CMK (cell line): ENCODE results near the gene C1QBP.
"Not testable (repeated sequence)": the region's sequence is repeated elsewhere in the genome, so short reads cannot be mapped to it uniquely, and the experiment has no call there.

ENCODE experiments used
- DNase-seq: peaks from one replicate; pipeline ENCODE4 v3.0.0-alpha.2; 2010; ENCODE audit warnings: low read depth

C1QBP gene

GRCh38 chr17:5431949-5432556, 6.9 kb downstream of the C1QBP start:
- DNase-seq = no peak

DNA sequence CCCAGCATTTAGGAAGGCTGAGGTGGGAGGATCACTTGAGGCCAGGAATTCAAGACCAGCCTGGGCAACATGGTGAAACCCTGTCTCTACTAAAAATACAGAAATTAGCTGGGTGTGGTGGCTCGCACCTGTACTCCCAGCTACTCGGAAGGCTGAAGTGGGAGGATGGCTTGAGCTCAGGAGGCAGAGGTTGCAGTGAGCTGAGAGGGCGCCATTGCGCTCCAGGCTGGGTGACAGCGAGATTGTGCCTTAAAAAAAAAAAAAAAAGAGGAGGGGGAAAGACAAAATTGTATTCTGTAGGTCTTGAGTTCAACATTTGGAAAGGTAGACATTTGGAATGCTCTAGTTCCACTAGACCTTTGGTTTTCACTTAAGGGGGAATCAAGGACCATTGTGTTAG, 7.7 kb downstream of the C1QBP start:
- DNase-seq = not testable (repeated sequence)

GRCh38 chr17:5430413-5430999, 8.4 kb downstream of the C1QBP start:
- DNase-seq = no peak

DNA sequence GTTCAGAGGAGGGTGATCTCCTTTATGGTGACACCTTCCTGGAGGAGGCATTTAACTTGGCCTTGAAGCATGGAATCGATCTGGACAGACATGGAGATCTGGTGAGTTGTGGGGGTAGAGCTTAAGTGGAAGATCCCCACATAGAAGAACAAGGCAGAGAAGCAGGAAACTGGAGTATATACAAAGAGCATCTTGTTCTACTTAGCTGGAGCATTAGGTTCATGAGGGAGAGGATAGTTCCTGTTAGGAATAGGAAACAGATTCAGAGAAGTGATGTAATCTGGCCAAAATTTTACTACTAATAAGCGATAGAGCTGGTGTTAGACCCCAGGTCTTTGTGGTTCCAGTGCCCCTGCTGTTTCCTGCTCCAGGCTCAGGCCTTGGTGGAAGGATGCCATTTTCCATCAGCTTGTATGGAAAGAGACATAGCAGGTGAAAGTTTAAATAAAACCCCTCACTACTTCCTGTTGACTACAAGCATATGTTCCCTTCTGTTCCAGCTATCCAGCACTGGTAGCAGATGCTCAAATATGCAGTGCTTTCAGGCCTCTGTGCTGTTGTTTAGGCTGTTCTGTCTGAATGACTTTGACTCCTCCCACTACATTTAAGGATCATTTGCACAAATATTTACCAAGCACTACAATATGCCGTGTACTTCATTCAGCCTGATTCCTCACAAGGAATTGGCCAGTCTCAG, 9.6 kb downstream of the C1QBP start:
- DNase-seq = no peak

DNA sequence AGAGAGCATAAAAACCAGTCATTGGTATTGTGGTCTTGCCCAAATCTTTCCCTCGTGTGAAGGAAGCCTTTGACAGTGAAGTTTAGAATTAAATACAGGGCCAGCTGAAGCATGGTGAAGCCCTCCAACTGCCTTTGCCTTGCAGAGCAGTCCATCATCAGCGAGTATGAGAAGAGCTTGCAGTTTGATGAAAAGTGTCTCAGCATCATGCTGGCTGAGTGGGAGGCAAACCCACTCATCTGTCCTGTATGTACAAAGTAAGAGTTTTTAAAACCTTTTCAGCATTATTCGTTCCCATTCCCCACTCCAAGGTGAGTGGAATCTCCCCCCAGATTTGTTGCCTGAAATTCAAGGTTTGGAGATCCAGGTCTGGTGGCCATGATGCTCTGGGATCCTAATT, 13.1 kb downstream of the C1QBP start:
- DNase-seq = no peak

- no peak for DNase-seq
Measured at GRCh38 chr17:5424909-5425308, 14.0 kb downstream of the C1QBP start.

GRCh38 chr17:5422505-5422904, 16.4 kb downstream of the C1QBP start:
- no peak for DNase-seq

DNA sequence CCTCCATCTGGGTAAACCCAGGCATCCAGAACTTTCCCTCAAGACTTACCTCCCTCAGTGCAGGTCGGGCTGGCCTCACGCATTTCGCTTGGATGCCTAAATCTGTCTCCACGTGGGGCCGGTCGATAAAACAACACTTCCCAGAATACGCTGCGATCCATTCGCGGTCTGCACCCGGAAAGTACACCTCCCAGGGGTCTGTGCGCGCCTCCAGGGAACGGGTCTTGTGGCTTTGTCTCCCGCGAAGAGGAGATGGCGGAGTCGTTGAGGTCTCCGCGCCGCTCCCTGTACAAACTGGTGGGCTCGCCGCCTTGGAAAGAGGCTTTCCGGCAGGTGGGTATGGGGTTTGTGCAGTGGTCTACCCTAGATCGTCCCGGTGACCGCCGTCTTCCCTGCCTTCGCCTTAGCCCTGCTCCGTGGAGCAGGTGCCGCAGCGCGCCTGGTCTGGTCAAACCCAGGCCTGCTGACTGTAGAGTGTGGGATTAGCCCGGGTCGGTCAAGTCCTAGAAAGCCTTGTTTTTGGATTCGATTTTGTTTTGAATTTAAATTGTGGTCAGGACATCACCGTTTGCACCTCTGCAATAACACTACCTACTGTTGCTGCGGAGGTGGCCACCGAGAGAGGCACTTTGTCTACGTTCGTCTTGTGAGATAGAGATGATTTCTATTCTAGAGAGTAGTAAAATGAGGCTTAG, 18.8 kb downstream of the C1QBP start, which contains the start of gene RPAIN:
Gene RPAIN, plus strand, starts transcription at position 224 of the 695 bp plus-strand sequence. Its CDS starts 29 bp downstream, at position 253.
- DNase-seq = peak; percentile 45

DNA sequence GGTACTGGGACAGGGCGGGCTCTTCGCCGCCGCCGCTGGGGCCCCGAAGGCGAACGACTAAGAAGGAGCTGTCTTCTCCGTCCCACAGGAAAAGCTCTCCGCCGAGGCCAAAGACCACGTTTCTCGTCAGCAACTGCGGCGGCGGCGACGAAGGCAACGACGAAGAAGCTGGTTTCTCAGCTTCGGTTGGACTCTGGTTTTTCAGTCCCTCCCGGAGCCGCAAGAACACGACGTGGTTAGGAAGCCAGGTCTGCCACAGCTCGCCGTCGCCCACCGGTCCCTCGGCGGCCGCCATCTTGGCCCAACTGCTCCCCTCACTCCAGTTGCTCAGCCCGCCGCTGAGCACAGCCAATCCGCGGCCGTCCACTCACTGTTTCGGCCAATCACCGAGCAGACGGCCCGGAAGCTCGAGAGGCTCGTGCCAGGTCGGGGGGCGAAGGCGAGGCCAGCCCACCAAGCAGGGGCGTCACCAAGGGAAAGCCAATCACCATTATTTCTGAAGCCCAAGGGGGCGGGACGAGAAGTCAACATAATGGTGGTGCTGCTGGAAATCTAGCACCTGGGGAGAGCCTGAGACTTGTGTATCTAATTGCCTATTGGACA, 19.5 kb downstream of the C1QBP start, which contains the start of gene NUP88:
Gene NUP88, minus strand, starts transcription at position 307 of the 603 bp plus-strand sequence. Its CDS starts 12 bp downstream, at position 295.
- peak; percentile 66 for DNase-seq

- no peak for DNase-seq
Measured at GRCh38 chr17:5418858-5419355, 20.0 kb downstream of the C1QBP start.

DNA sequence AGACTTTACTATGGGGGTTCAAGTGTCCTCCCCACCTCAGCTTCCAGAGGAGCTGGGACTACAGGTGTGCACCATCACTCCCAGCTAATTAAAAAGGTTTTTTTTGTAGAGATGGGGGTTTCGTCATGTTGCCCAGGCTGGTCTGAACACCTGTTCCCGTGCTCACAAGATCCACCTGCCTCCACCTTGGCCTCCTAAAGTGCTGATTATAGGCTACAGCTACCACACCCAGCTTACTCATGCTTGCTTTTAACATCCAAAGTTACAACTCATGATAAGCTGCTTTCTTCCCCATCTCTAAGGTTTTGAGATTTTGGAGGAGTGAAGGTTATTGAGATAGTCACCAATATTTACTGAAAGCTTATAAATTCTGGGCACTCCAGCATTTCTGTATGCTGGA, 22.1 kb downstream of the C1QBP start:
- no peak for DNase-seq

GRCh38 chr17:5413682-5414081, 25.3 kb downstream of the C1QBP start:
- no peak for DNase-seq

- DNase-seq = no peak
Measured at GRCh38 chr17:5410594-5411272, 28.2 kb downstream of the C1QBP start.

DNA sequence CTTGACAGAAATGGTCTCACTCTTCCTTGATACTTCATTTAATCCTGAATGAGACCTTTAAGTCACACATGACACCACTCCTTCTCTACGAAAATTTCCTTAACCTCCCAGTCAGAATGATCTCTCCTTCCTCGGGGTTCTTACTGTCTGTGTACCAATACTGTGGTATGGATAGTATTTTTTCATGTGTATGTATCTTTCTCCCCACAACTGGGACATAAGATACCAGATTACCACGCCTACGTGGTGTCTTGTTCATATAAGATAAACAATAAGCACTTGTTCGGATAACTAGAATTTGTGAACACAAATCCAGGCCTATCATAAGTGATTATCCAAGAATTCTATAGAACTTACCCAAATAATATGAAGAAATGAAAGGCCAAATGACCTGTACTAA, 30.8 kb downstream of the C1QBP start:
- DNase-seq = no peak

DNA sequence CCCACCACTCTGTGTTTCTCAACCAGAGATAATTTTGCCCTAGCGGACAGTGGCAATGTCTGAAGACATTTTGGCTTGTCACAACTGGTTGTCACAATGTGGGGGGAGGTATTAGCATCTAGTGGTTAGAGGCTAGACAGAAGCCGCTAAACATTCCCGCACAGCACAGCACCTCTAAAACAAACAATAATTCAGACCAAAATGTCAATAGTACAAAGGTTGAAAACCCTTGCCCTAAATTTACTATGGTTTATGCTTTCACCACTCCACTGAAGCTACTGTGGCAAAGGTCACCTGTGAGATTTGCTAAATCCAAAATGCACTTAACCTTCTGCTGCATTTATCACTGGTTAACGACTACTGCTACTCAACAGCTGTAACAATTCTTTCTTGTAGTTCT, 33.6 kb downstream of the C1QBP start:
- no peak for DNase-seq

DNA sequence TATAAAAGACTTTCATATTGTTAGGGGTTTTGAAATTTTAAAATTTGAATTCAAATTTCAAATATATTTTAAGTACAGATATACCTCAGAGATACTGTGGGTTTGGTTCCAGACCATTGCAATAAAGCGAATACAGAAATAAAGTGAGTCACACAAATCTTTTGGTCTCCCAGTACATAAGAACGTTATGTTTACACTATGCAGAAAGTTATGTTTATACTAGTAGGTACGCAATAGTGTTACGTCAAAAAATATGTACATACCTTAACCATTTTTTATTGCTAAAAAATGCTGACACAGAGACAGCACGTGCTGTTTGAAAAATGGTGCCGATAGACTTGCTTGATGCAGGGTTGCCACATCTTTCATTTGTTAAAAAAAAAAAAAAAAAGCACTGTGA, 39.2 kb downstream of the C1QBP start:
- DNase-seq = no peak

DNA sequence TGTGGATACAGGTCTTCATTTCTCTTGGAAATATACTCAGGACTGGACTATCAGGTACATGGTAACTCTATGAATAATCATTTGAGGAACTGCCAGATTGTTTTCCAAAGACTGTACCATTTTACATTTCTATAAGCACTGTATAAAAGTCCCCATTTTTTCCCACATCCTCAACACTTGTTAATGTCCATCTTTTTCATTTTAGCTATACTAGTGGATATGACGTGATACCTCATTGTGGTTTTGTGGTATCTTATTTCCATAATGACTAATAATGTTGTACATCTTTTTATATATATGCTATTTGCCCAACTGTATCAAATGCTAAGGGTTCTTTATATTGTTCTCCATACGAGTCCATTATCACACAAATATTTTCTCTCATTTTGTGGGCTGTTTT, 42.3 kb downstream of the C1QBP start:
- no peak for DNase-seq

DNA sequence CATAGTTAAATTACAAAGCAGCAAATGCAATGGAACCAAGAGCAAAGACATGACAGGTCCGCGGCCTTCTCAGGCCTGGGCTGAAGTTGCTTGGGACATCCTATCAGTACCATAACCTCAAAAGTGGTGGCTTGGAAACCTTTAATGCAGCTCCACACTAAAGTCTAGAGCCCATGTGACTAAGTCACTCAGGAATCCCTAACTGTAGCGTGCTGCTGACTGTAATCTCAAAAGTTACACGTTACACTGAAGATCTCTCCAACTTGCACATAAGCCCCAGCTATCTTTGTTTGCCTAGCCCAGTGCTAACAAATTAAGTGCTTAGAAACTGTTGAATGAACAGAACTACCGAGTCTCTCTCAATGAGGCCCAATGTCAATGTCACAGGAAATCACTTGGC, 47.3 kb downstream of the C1QBP start:
- DNase-seq = no peak
